ENCODE results near the gene RNF130.

DNA sequence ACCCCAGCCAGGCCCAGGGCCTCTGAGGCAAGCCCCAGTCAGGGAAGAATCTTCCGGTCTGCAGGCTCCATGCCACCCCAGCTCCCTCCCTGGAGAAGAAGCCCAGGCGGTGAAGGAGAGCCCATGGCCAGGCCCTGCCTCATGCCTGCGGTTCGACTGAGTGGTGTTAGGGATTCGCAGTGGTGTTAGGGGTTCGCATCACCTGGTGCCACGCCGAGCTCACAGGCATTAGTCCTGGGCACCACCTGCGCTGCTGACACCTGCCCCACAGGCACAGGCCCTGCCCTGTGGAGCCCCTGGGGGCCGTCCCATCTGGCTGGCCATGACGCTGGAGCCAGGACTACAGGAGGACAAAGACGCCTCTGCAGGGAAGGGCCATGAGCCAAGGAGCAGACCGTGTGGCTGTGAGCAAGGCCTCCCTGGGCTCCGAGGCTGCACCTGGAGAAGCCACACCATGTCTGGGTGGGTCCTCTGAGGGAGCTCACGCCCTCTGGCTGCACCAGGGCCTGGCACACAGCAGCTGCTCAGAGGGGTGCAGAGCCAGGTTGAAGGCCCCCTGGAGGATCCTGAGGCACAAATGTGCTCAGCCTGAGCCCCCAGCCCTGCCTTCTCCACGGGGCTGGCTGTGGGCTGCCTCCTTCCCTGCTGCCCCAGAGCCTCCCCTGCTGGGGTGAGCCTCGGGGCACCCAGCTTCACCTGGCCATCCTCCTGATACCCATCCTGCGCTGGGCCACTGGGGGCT, 27.6 kb upstream of the RNF130 start:
- TF ChIP-seq POLR2AphosphoS5 (IDR thresholded peaks at IDR 0.05) (no peak), CTCF (IDR thresholded peaks at IDR 0.05) (no peak), POLR2A (IDR thresholded peaks at IDR 0.05) (no peak)
